Endothelial cell of umbilical vein (primary cell): ENCODE results near the gene GNAL. TPM values are rescaled to one million over a fixed set of nuclear protein-coding genes. Genes with fewer than 3 reads are reported as not detected.
"Not testable (repeated sequence)": the region's sequence is repeated elsewhere in the genome, so short reads cannot be mapped to it uniquely, and the experiment has no call there.

Source experiments
- BruUV-seq: library from RNA; stranded (reverse); fragments of 400-500 nt; replicated peaks from 2 replicates; lab custom pipeline; 2021; lab: Mats Ljungman, UMichigan
- CTCF ChIA-PET: fragments of 300-600, 350-600 bp; sonication (Branson Sonifier 250); formaldehyde crosslinking; loops from one replicate; lab custom pipeline; 2021; ENCODE audit warnings: antibody characterized with exemption, inconsistent platforms; lab: Charles Lee
- POLR2A ChIA-PET: fragments of 300-600, 350-600 bp; sonication (Branson Sonifier 250); formaldehyde crosslinking; loops from one replicate; lab custom pipeline; 2021; ENCODE audit warnings: antibody characterized with exemption, inconsistent platforms; lab: Charles Lee
- DNase-seq: peaks from one replicate; pipeline ENCODE4 v3.0.0-alpha.2; 2011; ENCODE audit warnings: low read depth, low spot score
- FAIRE-seq: peaks from 2 replicates; lab custom pipeline; 2011; peaks lifted over from hg19 to GRCh38; lab: Jason Lieb, UNC
- H2AFZ ChIP-seq: 2 replicates; pipeline ENCODE4 v1.6.0; 2012; ENCODE audit warnings: low read depth, low read length, control low read depth, inconsistent platforms
- H3K27ac ChIP-seq: 2 replicates; pipeline ENCODE4 v1.5.1; 2011; ENCODE audit warnings: low read depth, mild to moderate bottlenecking, control low read depth, low read length, moderate library complexity; ENCODE audit not compliant: insufficient read depth
- H3K27me3 ChIP-seq, 2 experiments: 2 replicates each; pipeline versions ENCODE4 v1.6.0 to v1.6.1; 2011; ENCODE audit warnings: low read length in 2 of 2, mixed read lengths in 1 of 2; ENCODE audit not compliant: control insufficient read depth in 2 of 2, insufficient read depth in 2 of 2
- H3K36me3 ChIP-seq, 2 experiments: 2 replicates in 1 of 2; 3 replicates in 1 of 2; pipeline ENCODE4 v1.5.1; 2011; ENCODE audit warnings: low read length in 2 of 2, mild to moderate bottlenecking in 1 of 2, moderate library complexity in 1 of 2; ENCODE audit not compliant: control insufficient read depth in 2 of 2, insufficient read depth in 2 of 2; ENCODE audit errors: extremely low read depth in 1 of 2
- H3K4me1 ChIP-seq: 3 replicates; pipeline ENCODE4 v1.5.1; 2011; ENCODE audit warnings: mild to moderate bottlenecking, low read length; ENCODE audit not compliant: control insufficient read depth, insufficient read depth; ENCODE audit errors: extremely low read depth
- H3K4me2 ChIP-seq: 2 replicates; pipeline ENCODE4 v1.6.1; 2011; ENCODE audit warnings: low read length, control low read depth, mixed read lengths; ENCODE audit not compliant: insufficient read depth
- H3K4me3 ChIP-seq, 3 experiments: fragments of 200-600 bp in 1 of 3; sonication (generic), shearing (Covaris generic) in 1 of 3; replicated peaks in 1 of 3; 2 replicates each; pipeline ENCODE4 v1.5.1; 2011 to 2016; ENCODE audit warnings: control low read depth in 3 of 3, low read length in 3 of 3, mild to moderate bottlenecking in 2 of 3, inconsistent platforms in 1 of 3, low read depth in 1 of 3, moderate library complexity in 1 of 3; ENCODE audit not compliant: insufficient read depth in 1 of 3
- H3K79me2 ChIP-seq: 2 replicates; pipeline ENCODE4 v1.6.0; 2012; ENCODE audit warnings: low read length, inconsistent platforms; ENCODE audit not compliant: control insufficient read depth, insufficient read depth
- H3K9ac ChIP-seq: replicated peaks from 2 replicates; pipeline ENCODE3; 2011; ENCODE audit warnings: low read length, control low read depth; ENCODE audit not compliant: insufficient read depth; ENCODE audit errors: extremely low read depth
- H3K9me1 ChIP-seq: replicated peaks from 3 replicates; pipeline ENCODE4 v1.6.0; 2011; ENCODE audit warnings: mild to moderate bottlenecking, low read length; ENCODE audit not compliant: control insufficient read depth, insufficient read depth; ENCODE audit errors: extremely low read depth
- H3K9me3 ChIP-seq: replicated peaks from 2 replicates; pipeline ENCODE4 v1.5.1; 2012; ENCODE audit warnings: low read length, inconsistent platforms; ENCODE audit not compliant: control insufficient read depth, insufficient read depth
- H4K20me1 ChIP-seq: replicated peaks from 2 replicates; pipeline ENCODE3; 2011; ENCODE audit warnings: mild to moderate bottlenecking, low read length; ENCODE audit not compliant: control insufficient read depth, insufficient read depth; ENCODE audit errors: extremely low read depth
- EZH2 ChIP-seq: IDR thresholded peaks from 2 replicates; pipeline ENCODE4 v1.6.1; 2012; ENCODE audit warnings: borderline replicate concordance, low read depth, mild to moderate bottlenecking, moderate library complexity, low read length, inconsistent platforms; ENCODE audit not compliant: severe bottlenecking
- FOS ChIP-seq: IDR thresholded peaks from 2 replicates; pipeline ENCODE4 v1.6.1; 2011; ENCODE audit warnings: mild to moderate bottlenecking, low read length, moderate library complexity, borderline replicate concordance; ENCODE audit not compliant: insufficient read depth
- GATA2 ChIP-seq: IDR thresholded peaks from 2 replicates; pipeline ENCODE4 v1.7.0; 2011; ENCODE audit warnings: low read depth, mild to moderate bottlenecking, moderate library complexity, mixed read lengths, low read length; ENCODE audit not compliant: insufficient read length, insufficient read depth
- JUN ChIP-seq: IDR thresholded peaks from 2 replicates; pipeline ENCODE4 v1.6.1; 2011; ENCODE audit warnings: borderline replicate concordance, low read depth; ENCODE audit not compliant: insufficient read length, insufficient read depth
- MYC ChIP-seq: IDR thresholded peaks from one replicate; pipeline ENCODE4 v1.6.1; 2011; ENCODE audit warnings: mild to moderate bottlenecking, low read depth, low read length
- POLR2A ChIP-seq: IDR thresholded peaks from 2 replicates; pipeline ENCODE4 v1.6.1; 2012; ENCODE audit warnings: low read depth, mild to moderate bottlenecking, control low read depth, low read length
- POLR2AphosphoS5 ChIP-seq: IDR thresholded peaks from 2 replicates; pipeline ENCODE4 v1.6.1; 2012; ENCODE audit warnings: low read depth, mild to moderate bottlenecking, control low read depth, low read length, moderate library complexity; ENCODE audit not compliant: insufficient read depth
- dilution Hi-C: fragments of 300-500 bp; cut with MboI; formaldehyde crosslinking; loops from one replicate; pipeline ENCODE4 v1.15.0; 2019; ENCODE audit warnings: low sequenced_read_pairs; ENCODE audit not compliant: extremely low pct_ligation_motif_present
- intact Hi-C: fragments of 100-400 bp; cut with micrococcal nuclease; formaldehyde crosslinking; loops from one replicate; pipeline ENCODE4 v1.10.0; 2022
- polyA plus RNA-seq, 4 experiments: library from polyadenylated mRNA; depleted of rRNA in 3 of 4; stranded (reverse) in 3 of 4; unstranded in 1 of 4; fragments of >200 nt; gene quantifications; 2 replicates each; pipeline versions ENCODE4 v1.2.1 to v1.2.3, GENCODE V29; 2011 to 2012; ENCODE audit warnings: missing spikeins in 1 of 4
- total RNA-seq: library from RNA; stranded (reverse); gene quantifications from 2 replicates; pipeline ENCODE4 v1.2.3, GENCODE V29; 2021
- TF ChIP-seq, protein P1 (sequence below): IDR thresholded peaks from 2 replicates; pipeline ENCODE4 v1.6.1; 2011; ENCODE audit not compliant: insufficient read depth, insufficient read length
- TF ChIP-seq, protein P2 (sequence below), 2 donors: IDR thresholded peaks; 1 replicate in 1 of 2; 2 replicates in 1 of 2; pipeline ENCODE4 v1.5.1; 2011; ENCODE audit warnings: low read length in 2 of 2, mild to moderate bottlenecking in 2 of 2, moderate library complexity in 2 of 2, control low read depth in 1 of 2, inconsistent platforms in 1 of 2, low read depth in 1 of 2; ENCODE audit not compliant: insufficient read depth in 1 of 2; ENCODE audit errors: extremely low read depth in 1 of 2

Gene GNAL
- total and polyA plus RNA-seq, 2 donors (not counting 3 experiments of a cell fraction or from before 2014, with no cell fraction given), result 0.07 to 0.73 TPM

DNA sequence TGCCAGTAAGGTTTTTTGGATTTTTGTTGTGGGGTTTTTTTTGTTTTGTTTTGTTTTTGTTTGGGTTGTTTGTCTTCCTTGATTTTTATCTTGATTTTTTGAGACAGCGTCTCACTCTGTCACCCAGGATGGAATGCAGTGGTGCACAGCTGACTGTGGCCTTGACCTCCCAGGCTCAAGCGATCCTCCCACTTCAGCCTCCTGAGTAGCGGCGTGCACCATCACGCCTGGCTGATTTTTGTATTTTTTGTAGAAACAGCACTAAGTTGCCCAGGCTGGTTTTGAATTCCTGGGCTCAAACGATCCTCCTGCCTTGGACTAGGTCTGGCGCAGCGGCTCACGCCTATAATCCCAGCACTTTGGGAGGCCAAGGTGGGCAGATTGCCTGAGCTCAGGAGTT lies 202.7 kb downstream of the GNAL start:
- DNase-seq (no peak), FAIRE-seq (no peak)
- no peaks in the 10 kb centered on the region for H3K9me1 ChIP-seq
- ChIA-PET POLR2A (no interaction called here), CTCF (no interaction called here)
- intact Hi-C loops (no loop called here), dilution Hi-C loops (no loop called here)
- no peak overlapping the region for H3K4me2 ChIP-seq
- TF ChIP-seq, protein P1, sequence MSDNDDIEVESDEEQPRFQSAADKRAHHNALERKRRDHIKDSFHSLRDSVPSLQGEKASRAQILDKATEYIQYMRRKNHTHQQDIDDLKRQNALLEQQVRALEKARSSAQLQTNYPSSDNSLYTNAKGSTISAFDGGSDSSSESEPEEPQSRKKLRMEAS, result no peak
- TF ChIP-seq POLR2AphosphoS5 (no peak), GATA2 (no peak), FOS (no peak), JUN (no peak), EZH2 (no peak), MYC (no peak), POLR2A (no peak)
- TF ChIP-seq, protein P2, sequence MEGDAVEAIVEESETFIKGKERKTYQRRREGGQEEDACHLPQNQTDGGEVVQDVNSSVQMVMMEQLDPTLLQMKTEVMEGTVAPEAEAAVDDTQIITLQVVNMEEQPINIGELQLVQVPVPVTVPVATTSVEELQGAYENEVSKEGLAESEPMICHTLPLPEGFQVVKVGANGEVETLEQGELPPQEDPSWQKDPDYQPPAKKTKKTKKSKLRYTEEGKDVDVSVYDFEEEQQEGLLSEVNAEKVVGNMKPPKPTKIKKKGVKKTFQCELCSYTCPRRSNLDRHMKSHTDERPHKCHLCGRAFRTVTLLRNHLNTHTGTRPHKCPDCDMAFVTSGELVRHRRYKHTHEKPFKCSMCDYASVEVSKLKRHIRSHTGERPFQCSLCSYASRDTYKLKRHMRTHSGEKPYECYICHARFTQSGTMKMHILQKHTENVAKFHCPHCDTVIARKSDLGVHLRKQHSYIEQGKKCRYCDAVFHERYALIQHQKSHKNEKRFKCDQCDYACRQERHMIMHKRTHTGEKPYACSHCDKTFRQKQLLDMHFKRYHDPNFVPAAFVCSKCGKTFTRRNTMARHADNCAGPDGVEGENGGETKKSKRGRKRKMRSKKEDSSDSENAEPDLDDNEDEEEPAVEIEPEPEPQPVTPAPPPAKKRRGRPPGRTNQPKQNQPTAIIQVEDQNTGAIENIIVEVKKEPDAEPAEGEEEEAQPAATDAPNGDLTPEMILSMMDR (IDR thresholded peaks at IDR 0.05; ENCODE audit: extremely low read depth in 1 of 2, insufficient read depth in 1 of 2, low read depth in 1 of 2, low read length in 2 of 2), result no peak
- no TSS peak for BruUV-seq
- no peak overlapping the region for H2AFZ ChIP-seq
- H3K36me3 ChIP-seq, result peaks cover 0 to 3% of the 10 kb centered on the region in 2 experiments
- no peak overlapping the region for H3K9ac ChIP-seq
- no peak overlapping the region for H3K27ac ChIP-seq
- no peaks in the 10 kb centered on the region for H3K79me2 ChIP-seq
- H3K4me3 ChIP-seq, result no peak overlapping the region
- H3K4me1 ChIP-seq, result peaks cover 4% of the 10 kb centered on the region
- no peaks in the 10 kb centered on the region for H3K9me3 ChIP-seq
- H3K27me3 ChIP-seq, result no peaks in the 10 kb centered on the region
- no peaks in the 10 kb centered on the region for H4K20me1 ChIP-seq

DNA sequence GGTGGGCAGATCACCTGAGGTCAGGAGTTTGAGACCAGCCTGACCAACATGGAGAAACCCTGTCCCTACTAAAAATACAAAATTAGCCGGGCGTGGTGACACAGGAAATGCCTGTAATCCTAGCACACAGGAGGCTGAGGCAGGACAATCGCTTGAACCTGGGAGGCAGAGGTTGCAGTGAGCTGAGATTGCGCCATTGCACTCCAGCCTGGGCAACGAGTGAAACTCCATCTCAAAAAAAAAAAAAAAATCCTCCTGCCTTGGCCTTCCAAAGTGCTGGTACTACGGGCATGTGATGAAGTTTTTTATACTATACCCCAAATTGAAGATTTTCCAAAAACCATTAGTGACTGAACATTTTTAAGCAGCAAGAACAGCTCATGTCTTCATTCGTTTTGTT lies 203.4 kb downstream of the GNAL start:
- H3K4me1 ChIP-seq, H3K4me2 ChIP-seq, POLR2A ChIA-PET, FAIRE-seq, H2AFZ ChIP-seq, H3K9me3 ChIP-seq, H3K27me3 ChIP-seq, dilution Hi-C loops, H3K36me3 ChIP-seq, H3K9me1 ChIP-seq, H3K79me2 ChIP-seq, BruUV-seq, H3K27ac ChIP-seq, H3K4me3 ChIP-seq, DNase-seq, H3K9ac ChIP-seq, intact Hi-C loops, H4K20me1 ChIP-seq, CTCF ChIA-PET: not testable (repeated sequence)
